WTC11 (cell line): ENCODE results near the gene RANBP9.

Source experiments
- ATF1 ChIP-seq: sonication (generic); formaldehyde crosslinking; IDR thresholded peaks from 2 replicates; pipeline ENCODE4 v1.8.1; 2023; ENCODE audit warnings: mild to moderate bottlenecking, moderate library complexity, missing genetic modification reagents
- KAT7 ChIP-seq: sonication (generic); formaldehyde crosslinking; IDR thresholded peaks from 2 replicates; pipeline ENCODE4 v1.8.1; 2023; ENCODE audit warnings: missing genetic modification reagents, mild to moderate bottlenecking, borderline replicate concordance
- SP1 ChIP-seq: sonication (generic); formaldehyde crosslinking; conservative IDR thresholded peaks from 2 replicates; pipeline ENCODE4 v1.8.1; 2022; ENCODE audit warnings: missing genetic modification reagents
- TP53 ChIP-seq: sonication (generic); formaldehyde crosslinking; IDR thresholded peaks from 2 replicates; pipeline ENCODE4 v1.8.1; 2023; ENCODE audit warnings: mild to moderate bottlenecking, missing genetic modification reagents
- TF ChIP-seq, protein P1 (sequence below): sonication (generic); formaldehyde crosslinking; IDR thresholded peaks from 2 replicates; pipeline ENCODE4 v1.8.1; 2022; ENCODE audit warnings: low read depth, mild to moderate bottlenecking, moderate library complexity, missing genetic modification reagents, borderline replicate concordance
- TF ChIP-seq, protein P2 (sequence below): fragments of 200-600 bp; IDR thresholded peaks from 2 replicates; pipeline ENCODE4 v1.8.0; 2022; ENCODE audit warnings: antibody characterized with exemption
- TF ChIP-seq, protein P3 (sequence below): fragments of 250-450 bp; sonication (Bioruptor Pico); IDR thresholded peaks from 2 replicates; pipeline ENCODE4 v2.1.2; 2022; ENCODE audit warnings: mild to moderate bottlenecking, moderate library complexity
- TF ChIP-seq, protein P4 (sequence below): sonication (generic); formaldehyde crosslinking; IDR thresholded peaks from 2 replicates; pipeline ENCODE4 v1.8.1; 2022; ENCODE audit warnings: mild to moderate bottlenecking, missing genetic modification reagents, moderate library complexity, borderline replicate concordance
- TF ChIP-seq, protein P5 (sequence below): sonication (generic); formaldehyde crosslinking; IDR thresholded peaks from 2 replicates; pipeline ENCODE4 v1.8.1; 2023; ENCODE audit warnings: mild to moderate bottlenecking, moderate library complexity, missing genetic modification reagents
- TF ChIP-seq, protein P6 (sequence below): sonication (generic); formaldehyde crosslinking; IDR thresholded peaks from 2 replicates; pipeline ENCODE4 v1.8.0; 2022; ENCODE audit warnings: mild to moderate bottlenecking, missing genetic modification reagents

DNA sequence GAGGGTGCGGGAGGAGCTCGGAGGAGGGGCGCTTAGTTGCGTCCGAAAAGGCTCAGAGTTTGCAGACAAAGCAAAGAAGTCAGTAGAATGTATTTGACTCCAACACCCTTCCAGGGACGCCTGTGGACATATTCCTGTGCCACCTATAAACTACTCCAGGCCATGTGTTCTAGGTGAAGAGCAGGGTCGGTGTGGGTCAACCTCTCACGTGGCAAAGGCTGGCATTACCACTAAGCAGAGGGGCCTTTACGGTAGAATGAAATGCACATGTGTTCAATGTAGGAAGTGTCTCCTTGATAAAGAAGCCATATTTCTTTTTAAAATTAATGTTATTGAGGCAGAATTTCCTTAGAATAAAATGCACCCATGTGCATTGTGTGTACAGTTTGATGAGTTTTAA lies 121.8 kb downstream of the RANBP9 start:
- TF ChIP-seq TP53: no peak
- TF ChIP-seq, protein P1, sequence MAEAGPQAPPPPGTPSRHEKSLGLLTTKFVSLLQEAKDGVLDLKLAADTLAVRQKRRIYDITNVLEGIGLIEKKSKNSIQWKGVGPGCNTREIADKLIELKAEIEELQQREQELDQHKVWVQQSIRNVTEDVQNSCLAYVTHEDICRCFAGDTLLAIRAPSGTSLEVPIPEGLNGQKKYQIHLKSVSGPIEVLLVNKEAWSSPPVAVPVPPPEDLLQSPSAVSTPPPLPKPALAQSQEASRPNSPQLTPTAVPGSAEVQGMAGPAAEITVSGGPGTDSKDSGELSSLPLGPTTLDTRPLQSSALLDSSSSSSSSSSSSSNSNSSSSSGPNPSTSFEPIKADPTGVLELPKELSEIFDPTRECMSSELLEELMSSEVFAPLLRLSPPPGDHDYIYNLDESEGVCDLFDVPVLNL: no peak
- TF ChIP-seq, protein P2, sequence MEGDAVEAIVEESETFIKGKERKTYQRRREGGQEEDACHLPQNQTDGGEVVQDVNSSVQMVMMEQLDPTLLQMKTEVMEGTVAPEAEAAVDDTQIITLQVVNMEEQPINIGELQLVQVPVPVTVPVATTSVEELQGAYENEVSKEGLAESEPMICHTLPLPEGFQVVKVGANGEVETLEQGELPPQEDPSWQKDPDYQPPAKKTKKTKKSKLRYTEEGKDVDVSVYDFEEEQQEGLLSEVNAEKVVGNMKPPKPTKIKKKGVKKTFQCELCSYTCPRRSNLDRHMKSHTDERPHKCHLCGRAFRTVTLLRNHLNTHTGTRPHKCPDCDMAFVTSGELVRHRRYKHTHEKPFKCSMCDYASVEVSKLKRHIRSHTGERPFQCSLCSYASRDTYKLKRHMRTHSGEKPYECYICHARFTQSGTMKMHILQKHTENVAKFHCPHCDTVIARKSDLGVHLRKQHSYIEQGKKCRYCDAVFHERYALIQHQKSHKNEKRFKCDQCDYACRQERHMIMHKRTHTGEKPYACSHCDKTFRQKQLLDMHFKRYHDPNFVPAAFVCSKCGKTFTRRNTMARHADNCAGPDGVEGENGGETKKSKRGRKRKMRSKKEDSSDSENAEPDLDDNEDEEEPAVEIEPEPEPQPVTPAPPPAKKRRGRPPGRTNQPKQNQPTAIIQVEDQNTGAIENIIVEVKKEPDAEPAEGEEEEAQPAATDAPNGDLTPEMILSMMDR: no peak
- TF ChIP-seq, protein P3, sequence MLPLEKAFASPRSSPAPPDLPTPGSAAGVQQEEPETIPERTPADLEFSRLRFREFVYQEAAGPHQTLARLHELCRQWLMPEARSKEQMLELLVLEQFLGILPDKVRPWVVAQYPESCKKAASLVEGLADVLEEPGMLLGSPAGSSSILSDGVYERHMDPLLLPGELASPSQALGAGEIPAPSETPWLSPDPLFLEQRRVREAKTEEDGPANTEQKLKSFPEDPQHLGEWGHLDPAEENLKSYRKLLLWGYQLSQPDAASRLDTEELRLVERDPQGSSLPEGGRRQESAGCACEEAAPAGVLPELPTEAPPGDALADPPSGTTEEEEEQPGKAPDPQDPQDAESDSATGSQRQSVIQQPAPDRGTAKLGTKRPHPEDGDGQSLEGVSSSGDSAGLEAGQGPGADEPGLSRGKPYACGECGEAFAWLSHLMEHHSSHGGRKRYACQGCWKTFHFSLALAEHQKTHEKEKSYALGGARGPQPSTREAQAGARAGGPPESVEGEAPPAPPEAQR (CRISPR knock-in tag): no peak
- TF ChIP-seq, protein P4, sequence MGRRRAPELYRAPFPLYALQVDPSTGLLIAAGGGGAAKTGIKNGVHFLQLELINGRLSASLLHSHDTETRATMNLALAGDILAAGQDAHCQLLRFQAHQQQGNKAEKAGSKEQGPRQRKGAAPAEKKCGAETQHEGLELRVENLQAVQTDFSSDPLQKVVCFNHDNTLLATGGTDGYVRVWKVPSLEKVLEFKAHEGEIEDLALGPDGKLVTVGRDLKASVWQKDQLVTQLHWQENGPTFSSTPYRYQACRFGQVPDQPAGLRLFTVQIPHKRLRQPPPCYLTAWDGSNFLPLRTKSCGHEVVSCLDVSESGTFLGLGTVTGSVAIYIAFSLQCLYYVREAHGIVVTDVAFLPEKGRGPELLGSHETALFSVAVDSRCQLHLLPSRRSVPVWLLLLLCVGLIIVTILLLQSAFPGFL (CRISPR knock-in tag): no peak
- no peak for TF ChIP-seq SP1 (CRISPR knock-in tag)
- TF ChIP-seq, protein P5, sequence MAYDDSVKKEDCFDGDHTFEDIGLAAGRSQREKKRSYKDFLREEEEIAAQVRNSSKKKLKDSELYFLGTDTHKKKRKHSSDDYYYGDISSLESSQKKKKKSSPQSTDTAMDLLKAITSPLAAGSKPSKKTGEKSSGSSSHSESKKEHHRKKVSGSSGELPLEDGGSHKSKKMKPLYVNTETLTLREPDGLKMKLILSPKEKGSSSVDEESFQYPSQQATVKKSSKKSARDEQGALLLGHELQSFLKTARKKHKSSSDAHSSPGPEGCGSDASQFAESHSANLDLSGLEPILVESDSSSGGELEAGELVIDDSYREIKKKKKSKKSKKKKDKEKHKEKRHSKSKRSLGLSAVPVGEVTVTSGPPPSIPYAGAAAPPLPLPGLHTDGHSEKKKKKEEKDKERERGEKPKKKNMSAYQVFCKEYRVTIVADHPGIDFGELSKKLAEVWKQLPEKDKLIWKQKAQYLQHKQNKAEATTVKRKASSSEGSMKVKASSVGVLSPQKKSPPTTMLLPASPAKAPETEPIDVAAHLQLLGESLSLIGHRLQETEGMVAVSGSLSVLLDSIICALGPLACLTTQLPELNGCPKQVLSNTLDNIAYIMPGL (CRISPR knock-in tag): no peak
- no peak for TF ChIP-seq KAT7 (CRISPR knock-in tag)
- TF ChIP-seq, protein P6, sequence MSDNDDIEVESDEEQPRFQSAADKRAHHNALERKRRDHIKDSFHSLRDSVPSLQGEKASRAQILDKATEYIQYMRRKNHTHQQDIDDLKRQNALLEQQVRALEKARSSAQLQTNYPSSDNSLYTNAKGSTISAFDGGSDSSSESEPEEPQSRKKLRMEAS (CRISPR knock-in tag): no peak
- no peak for TF ChIP-seq ATF1 (CRISPR knock-in tag)
